GM06990 (cell line): ENCODE measurements around the gene LTA.

Experiments
- DNase-seq: peaks from one replicate; pipeline ENCODE4 v3.0.0-alpha.2; 2011; ENCODE audit not compliant: insufficient read length; ENCODE audit errors: extremely low read depth
- H3K27me3 ChIP-seq: replicated peaks from 2 replicates; pipeline ENCODE4 v1.6.0; 2011; ENCODE audit warnings: low read length; ENCODE audit not compliant: control insufficient read depth, insufficient read depth
- H3K36me3 ChIP-seq: 2 replicates; pipeline ENCODE4 v1.5.1; 2011; ENCODE audit warnings: low read length; ENCODE audit not compliant: control insufficient read depth, insufficient read depth
- H3K4me3 ChIP-seq: replicated peaks from 2 replicates; pipeline ENCODE4 v1.5.1; 2011; ENCODE audit warnings: low read depth, mild to moderate bottlenecking, control low read depth, low read length
- TF ChIP-seq, protein P1 (sequence below): IDR thresholded peaks from 2 replicates; pipeline ENCODE4 v1.5.1; 2011; ENCODE audit warnings: low read length, control low read depth, mild to moderate bottlenecking, inconsistent platforms; ENCODE audit not compliant: insufficient read depth, poor library complexity, severe bottlenecking

LTA gene

GRCh38 chr6:31533455-31533841, 38.6 kb upstream of the LTA start:
- H3K36me3 ChIP-seq = peaks cover 54% of the 10 kb centered on the region
- DNase-seq = no peak

DNA sequence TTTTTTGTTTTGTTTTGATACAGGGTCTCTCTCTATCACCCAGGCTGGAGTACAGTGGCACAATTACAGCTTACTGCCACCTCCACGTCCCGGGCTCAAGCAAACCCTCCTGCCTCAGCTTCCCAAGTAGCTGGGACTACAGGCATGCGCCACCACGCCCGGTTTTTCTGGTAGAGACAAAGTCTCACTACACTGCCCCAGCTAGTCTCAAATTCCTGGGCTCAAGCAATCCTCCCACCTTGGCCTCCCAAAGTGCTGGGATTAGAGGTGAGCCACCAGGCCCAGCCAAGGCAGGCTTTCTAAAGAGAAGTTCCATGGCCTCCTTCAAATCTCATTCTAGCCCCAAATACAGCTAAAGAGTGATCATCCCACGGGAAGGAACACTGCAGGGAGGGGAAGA, 38.1 kb upstream of the LTA start:
- Histone ChIP-seq H3K36me3 (peaks cover 55% of the 10 kb centered on the region), H3K4me3 (no peak overlapping the region), H3K27me3 (no peaks in the 10 kb centered on the region)
- no peak for DNase-seq
- TF ChIP-seq, protein P1, sequence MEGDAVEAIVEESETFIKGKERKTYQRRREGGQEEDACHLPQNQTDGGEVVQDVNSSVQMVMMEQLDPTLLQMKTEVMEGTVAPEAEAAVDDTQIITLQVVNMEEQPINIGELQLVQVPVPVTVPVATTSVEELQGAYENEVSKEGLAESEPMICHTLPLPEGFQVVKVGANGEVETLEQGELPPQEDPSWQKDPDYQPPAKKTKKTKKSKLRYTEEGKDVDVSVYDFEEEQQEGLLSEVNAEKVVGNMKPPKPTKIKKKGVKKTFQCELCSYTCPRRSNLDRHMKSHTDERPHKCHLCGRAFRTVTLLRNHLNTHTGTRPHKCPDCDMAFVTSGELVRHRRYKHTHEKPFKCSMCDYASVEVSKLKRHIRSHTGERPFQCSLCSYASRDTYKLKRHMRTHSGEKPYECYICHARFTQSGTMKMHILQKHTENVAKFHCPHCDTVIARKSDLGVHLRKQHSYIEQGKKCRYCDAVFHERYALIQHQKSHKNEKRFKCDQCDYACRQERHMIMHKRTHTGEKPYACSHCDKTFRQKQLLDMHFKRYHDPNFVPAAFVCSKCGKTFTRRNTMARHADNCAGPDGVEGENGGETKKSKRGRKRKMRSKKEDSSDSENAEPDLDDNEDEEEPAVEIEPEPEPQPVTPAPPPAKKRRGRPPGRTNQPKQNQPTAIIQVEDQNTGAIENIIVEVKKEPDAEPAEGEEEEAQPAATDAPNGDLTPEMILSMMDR = no peak

More at GRCh38 chr6:31533455-31533841, 38.6 kb upstream of the LTA start:
- TF ChIP-seq, protein P1 = no peak
- no peak overlapping the region for H3K4me3 ChIP-seq
- no peaks in the 10 kb centered on the region for H3K27me3 ChIP-seq

GRCh38 chr6:31534521-31535040, 37.5 kb upstream of the LTA start:
- TF ChIP-seq, protein P1 = no peak
- H3K27me3 ChIP-seq = no peaks in the 10 kb centered on the region
- peaks cover 56% of the 10 kb centered on the region for H3K36me3 ChIP-seq
- H3K4me3 ChIP-seq = no peak overlapping the region
- DNase-seq = no peak

DNA sequence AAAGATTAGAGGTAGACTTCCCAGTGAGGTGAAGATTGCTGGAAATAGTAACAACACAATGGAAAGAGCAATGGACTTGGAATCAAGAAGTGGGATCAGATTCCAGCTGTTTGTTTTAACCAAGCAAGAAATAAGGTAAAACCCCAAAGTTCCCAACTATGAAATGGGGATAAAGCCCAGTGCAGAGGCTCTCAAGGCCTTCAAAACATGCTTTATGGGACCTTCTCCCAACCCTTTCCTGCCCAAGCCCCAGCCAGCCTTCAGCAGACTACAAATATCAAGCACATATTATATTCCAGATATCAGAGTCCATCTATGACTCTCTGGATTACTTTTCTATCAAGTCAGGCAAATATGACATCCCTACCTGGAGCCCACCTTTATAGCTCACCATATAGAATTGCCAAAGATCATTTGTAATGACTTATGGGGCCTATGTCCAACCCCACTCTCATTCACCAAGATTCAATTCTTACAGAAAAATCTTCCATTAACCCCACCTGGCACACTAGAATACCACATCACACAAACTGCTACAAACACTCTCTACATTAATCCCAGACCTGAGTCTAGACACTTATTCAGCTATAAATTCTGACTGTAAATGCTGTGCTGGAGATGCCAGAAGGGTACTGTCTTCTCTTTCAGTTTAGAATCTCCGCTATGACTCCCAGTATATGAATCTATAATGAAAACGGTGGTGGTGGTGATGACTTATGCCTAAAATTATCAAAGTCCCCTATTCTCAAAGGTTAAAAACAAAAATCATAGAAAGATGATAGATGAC, 36.4 kb upstream of the LTA start:
- Histone ChIP-seq H3K27me3 (no peaks in the 10 kb centered on the region), H3K36me3 (peaks cover 54% of the 10 kb centered on the region), H3K4me3 (no peak overlapping the region)
- TF ChIP-seq, protein P1 = no peak
- DNase-seq = no peak

GRCh38 chr6:31538805-31539400, 33.2 kb upstream of the LTA start:
- no peak for DNase-seq
- TF ChIP-seq, protein P1 = no peak
- Histone ChIP-seq H3K4me3 (peak overlapping the region; percentile 34; the same call in 1 of the 2 replicates), H3K27me3 (no peaks in the 10 kb centered on the region), H3K36me3 (peaks cover 37% of the 10 kb centered on the region)
